Stimulated activated CD4-positive, alpha-beta T cell treated with anti-CD3 and anti-CD28 coated beads, Interleukin-2, amount 100 ng/mL, for 4 hours (primary cell): ENCODE results near the gene CACNA1E.

Experiments
- DNase-seq: peaks from one replicate; pipeline ENCODE4 v3.0.0-alpha.2; 2020; ENCODE audit warnings: low read depth

CACNA1E gene

GRCh38 chr1:181701891-181702290 is 218.6 kb downstream of the CACNA1E start:
- DNase-seq = no peak

DNA sequence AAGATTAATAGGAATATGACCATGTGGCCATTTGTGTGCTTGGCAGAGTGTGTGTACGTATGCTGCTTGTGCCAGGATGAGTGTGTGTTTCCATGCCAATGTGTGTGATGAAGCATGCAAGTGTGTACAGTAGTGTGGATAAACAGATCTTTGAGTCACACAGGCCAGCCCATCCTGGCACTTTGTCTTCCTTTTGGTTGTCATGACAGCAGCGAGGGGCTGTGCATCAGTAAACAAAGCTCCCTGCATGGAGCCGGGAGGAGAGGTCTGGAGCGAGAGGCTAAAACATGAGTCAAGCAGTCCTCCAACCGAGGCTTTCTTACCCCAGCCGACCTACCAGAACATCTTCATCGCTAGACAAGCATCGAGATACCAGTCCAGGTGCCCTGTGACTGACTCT is 221.2 kb downstream of the CACNA1E start:
- DNase-seq = no peak

GRCh38 chr1:181711820-181712219 is 228.5 kb downstream of the CACNA1E start:
- DNase-seq = no peak

DNA sequence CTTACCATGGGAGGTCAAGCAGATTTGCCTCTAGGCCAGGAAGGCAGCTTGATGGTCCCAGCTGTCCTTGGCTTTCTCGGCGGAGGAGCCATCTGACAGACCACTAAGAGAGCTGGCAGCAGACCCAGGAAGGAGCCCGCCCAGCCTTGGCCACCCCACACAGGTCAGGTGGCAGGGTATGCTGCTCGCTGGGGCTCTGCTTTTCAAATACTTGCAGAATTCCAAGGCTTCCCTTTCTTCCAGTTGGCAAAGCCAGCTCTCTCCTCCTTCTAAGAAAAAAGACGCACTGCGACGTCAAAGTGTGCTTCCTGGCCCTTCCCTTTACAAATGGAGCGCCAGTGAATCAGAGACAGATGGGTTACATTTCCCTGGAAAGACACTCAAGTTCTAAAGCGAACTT is 229.4 kb downstream of the CACNA1E start:
- DNase-seq = no peak

DNA sequence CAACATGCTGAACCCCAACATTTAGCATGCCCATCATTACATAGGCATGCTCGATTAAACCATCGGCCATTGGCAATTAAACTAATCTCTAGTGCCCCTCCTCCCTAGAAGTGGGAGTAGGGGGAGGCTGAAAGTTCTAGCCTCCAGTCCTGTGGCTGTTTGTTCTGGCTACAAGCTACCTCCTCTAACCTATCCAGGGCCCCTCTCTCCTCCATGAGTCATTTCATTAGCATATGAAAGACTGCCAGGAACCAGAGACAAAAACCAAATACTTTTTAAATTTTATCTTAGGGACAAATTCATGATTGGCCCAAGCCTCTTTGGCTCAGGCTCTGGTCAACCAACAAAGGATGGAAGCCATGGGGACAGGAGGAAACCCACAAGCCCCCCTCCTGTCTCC is 231.1 kb downstream of the CACNA1E start:
- DNase-seq = no peak

GRCh38 chr1:181718034-181718433 is 234.7 kb downstream of the CACNA1E start:
- DNase-seq = no peak

DNA sequence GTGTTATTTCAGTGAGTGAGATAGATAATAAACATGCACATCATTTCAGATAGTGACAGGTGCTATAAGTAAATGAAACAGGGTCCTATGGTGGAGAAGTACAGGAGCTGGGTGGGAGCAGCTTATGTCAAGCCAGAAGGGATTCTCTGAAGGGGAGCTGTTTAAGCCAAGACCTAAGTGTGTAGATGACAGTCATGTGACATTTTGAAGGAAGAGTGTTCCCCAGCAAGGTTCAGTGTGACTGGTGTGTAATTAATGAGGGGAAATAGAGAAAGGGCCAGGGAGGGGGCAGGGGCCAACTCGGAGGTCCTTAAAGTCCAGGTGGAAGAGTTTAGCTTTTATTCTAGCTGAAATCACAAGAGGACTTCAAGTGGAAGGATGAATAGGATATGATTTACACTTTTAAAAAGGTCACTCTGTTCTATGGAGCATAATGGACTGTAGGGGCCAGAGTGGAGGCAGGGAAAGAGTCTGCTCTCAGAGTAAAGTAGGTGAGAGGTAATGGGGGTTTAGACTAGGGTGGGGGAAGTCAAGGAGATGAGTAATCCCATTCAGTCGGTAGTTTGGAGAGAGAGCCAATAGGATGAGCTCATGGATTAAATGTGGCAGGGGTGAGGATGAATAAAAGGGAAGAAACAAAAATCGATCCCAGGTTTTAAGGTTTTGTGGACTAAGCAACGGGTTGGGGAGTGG is 243.1 kb downstream of the CACNA1E start:
- no peak for DNase-seq

- no peak for DNase-seq
Measured at GRCh38 chr1:181730606-181731005, 247.3 kb downstream of the CACNA1E start.

GRCh38 chr1:181732218-181732990 is 249.1 kb downstream of the CACNA1E start:
- DNase-seq = no peak

DNA sequence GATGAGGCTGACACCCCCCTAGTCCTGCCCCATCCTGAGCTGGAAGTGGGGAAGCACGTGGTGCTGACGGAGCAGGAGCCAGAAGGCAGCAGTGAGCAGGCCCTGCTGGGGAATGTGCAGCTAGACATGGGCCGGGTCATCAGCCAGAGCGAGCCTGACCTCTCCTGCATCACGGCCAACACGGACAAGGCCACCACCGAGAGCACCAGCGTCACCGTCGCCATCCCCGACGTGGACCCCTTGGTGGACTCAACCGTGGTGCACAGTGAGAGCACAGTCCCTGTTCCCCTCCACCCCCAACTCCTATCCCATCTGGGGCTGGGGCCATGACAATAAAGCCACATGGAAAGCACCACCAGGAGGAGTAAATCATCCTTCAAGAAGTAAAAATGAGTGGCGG is 250.2 kb downstream of the CACNA1E start:
- no peak for DNase-seq

DNA sequence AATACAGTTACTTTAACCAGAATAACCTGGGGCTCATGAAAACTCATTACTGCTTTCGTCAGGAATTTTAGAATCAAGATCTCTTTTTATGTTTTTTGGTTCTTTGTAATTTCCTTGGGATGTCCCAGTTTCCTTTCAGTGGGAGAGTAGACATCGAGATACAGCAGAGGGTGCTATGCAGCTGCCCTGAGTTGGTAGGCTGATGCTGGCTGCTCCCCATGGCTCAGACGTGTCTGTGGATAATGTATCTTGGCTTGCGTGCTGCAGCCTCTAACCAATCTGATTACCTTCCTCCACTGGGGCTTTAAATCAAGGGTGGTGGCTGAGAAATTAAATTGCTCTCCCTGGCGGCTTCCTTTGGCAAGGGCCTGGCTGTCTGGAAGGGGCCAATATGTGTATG is 253.7 kb downstream of the CACNA1E start:
- DNase-seq = no peak

DNA sequence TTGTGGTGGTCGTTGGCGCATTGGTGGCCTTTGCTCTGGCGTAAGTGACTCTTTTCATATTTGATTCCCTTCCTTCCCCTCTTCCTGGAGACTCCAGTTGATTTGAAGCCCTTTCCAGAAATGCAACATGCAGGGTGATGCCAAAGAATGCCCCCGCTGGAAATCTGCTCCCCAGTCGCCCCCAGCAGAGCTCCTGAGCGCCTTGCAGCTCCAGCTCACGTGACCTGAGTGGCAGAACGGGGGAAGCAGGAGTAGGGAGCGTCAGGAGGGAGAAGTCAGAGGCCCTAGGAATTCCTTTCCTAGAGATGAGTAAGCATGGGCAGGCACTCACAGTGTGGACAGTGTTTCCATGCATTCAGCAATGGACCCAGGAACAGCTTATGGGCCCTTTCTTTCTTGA is 255.9 kb downstream of the CACNA1E start:
- no peak for DNase-seq

GRCh38 chr1:181742426-181742825 is 259.1 kb downstream of the CACNA1E start:
- DNase-seq = no peak

- DNase-seq = no peak
Measured at GRCh38 chr1:181743878-181744312, 260.6 kb downstream of the CACNA1E start.

DNA sequence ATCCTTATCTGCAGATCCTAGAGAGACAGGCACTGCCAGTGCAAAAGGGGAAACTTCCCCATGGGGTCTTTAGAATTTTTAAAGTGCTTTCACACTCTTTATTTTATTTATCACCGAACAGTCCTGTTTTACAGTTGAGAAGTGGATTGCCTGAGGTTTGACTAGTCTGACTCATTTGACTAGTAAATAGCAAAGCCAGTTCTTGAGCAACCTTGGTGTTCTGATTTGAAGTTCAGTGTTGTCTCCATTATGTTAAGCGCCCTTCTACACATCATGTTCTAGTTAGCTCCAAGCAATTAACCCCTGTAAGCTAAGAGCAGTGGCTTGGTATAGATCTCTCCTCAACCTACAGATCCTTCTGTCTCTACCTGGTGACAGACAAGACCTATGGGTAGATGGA is 262.9 kb downstream of the CACNA1E start:
- no peak for DNase-seq

- no peak for DNase-seq
Measured at GRCh38 chr1:181748013-181748412, 264.7 kb downstream of the CACNA1E start.

- DNase-seq = no peak
Measured at GRCh38 chr1:181754103-181754502, 270.8 kb downstream of the CACNA1E start.

- no peak for DNase-seq
Measured at GRCh38 chr1:181759481-181759880, 276.2 kb downstream of the CACNA1E start.

DNA sequence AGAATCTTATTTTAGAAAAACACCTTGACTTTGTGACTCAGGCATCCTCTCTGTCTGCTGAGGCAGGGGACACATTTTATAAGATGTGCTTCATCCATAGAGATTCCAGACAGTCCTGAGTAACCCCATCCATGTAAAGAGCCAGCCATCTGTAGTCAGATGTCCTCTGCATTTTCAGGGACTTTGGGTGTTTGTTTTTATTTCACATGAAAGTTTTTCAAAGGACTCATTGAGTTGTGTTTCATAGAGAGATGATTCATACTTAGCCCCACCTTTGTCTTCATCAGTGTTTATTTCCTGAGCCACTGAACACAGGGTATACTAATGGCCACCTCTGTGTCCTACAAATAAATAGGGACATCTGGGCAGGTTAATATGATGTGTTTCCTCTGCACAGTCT is 280.4 kb downstream of the CACNA1E start:
- DNase-seq = no peak

DNA sequence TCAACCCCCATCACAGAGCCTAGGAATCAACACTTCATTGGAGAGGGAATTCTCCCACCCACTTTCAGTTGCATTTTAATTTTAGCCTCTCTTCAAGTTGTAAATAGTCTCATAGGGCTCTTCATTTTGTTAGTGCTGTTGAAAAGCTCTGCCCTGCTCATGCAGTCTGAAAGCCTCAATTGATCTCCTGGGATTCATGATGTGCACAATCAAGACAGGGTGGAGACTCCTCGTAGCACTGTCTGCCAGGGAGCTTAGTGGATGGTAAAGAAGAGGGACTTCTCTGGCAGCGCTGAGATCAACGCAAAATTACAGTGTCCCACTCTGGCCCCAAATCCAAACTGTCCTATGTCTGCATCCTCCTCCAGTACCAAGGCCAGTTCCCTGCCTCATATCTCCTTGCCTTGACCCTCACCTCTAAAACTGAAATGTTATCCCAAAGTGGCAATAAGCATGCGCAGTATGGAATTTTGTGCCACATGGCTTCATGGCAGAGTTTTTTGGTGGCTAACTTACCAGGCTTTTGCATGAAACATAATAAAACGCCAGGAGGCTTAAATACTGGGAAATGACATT is 282.2 kb downstream of the CACNA1E start:
- DNase-seq = no peak

GRCh38 chr1:181767001-181767708 is 283.8 kb downstream of the CACNA1E start:
- no peak for DNase-seq

GRCh38 chr1:181768211-181768929 is 285.1 kb downstream of the CACNA1E start:
- no peak for DNase-seq
